Measurements from ENCODE around the gene SRXN1. TPM values are rescaled to one million over a fixed set of nuclear protein-coding genes. Genes with fewer than 3 reads are reported as not detected.

Gene SRXN1
- total RNA-seq, 2 donors from 2014 or later, result 19.4 to 30.2 TPM

DNA sequence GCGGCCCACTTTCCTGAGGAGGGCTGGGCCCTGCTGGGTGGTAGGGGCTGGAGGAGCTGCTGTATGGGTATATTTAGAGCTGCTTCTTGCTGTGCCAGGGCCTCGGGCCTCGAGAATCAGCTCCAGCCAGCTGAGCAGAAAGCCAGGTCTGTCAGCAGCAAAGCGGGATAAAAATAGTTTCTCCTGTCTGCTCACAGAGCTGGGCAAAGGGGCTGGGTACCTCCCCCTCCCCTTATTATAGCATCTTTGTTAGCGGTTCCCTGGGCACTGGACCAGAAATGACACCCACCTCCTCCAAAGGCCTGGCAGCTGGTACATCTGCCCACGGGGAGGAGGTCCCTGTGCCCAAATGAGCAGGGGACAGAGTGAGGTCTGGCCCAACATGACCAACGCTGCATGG is 16.6 kb upstream of the SRXN1 start:
- no peak for DNase-seq (ENCODE audit: low spot score)
- H3K4me1 Mint-ChIP-seq (ENCODE audit: low read depth in 2 of 2), result peaks cover 0 to 7% of the 10 kb centered on the region in 2 donors
- H3K9me3 Mint-ChIP-seq, result no peaks in the 10 kb centered on the region
- H3K4me3 Mint-ChIP-seq, result no peak overlapping the region
- no peak for ATAC-seq
- H3K27me3 Mint-ChIP-seq, result peaks cover 34 to 43% of the 10 kb centered on the region in 2 donors
- no peaks in the 10 kb centered on the region for H3K36me3 Mint-ChIP-seq
- H3K27ac Mint-ChIP-seq, result no peak overlapping the region

DNA sequence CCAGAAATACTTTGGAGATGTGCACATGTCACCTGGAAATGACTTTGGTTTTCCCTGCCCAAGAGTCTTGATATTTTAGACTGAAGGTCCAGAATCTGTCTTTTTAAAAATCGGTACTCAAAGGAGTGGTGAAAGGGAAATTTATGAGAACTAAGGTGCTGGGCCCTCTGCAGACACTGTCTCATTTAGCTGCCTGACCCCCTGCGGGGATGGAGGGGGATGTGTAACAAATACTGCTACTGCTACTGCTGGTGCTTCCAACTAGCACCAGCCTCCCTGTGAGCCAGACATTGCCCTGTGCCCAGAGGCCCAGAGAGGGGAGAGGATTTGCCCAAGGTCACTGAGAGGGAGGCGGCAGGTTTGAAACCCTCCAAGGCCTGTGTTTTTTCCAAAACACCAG is 15.6 kb upstream of the SRXN1 start:
- no peak overlapping the region for H3K4me3 Mint-ChIP-seq
- peaks cover 0 to 4% of the 10 kb centered on the region in 2 donors for H3K4me1 Mint-ChIP-seq (ENCODE audit: low read depth in 2 of 2)
- peaks cover 31 to 38% of the 10 kb centered on the region in 2 donors for H3K27me3 Mint-ChIP-seq
- no peaks in the 10 kb centered on the region for H3K36me3 Mint-ChIP-seq
- DNase-seq (ENCODE audit: low spot score) (no peak), ATAC-seq (no peak)
- no peak overlapping the region for H3K27ac Mint-ChIP-seq
- H3K9me3 Mint-ChIP-seq, result no peaks in the 10 kb centered on the region

DNA sequence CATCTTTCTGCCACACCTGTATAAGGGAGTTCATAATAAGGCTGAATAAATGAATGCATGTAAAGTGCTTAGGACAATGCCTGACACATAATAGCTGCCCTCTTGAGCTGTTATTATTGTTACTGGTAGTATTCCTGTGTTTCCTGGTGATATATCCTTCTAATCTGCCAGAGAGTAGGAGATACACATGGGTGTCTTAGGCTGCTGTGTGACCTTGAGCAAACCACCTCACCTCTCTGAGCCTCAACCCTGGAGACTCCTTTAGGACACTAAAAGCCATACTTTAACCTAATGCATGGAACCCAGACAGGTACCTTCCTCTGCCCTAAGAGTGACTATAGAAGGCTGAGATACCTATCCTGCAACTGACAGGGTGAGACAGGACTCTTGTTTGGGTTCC is 15.1 kb upstream of the SRXN1 start:
- no peaks in the 10 kb centered on the region for H3K36me3 Mint-ChIP-seq
- H3K27ac Mint-ChIP-seq, result no peak overlapping the region
- H3K4me3 Mint-ChIP-seq, result no peak overlapping the region
- no peaks in the 10 kb centered on the region for H3K9me3 Mint-ChIP-seq
- ATAC-seq (no peak), DNase-seq (ENCODE audit: low spot score) (no peak)
- H3K4me1 Mint-ChIP-seq (ENCODE audit: low read depth in 2 of 2), result peaks cover 2 to 7% of the 10 kb centered on the region in 2 donors
- peaks cover 31 to 43% of the 10 kb centered on the region in 2 donors for H3K27me3 Mint-ChIP-seq

DNA sequence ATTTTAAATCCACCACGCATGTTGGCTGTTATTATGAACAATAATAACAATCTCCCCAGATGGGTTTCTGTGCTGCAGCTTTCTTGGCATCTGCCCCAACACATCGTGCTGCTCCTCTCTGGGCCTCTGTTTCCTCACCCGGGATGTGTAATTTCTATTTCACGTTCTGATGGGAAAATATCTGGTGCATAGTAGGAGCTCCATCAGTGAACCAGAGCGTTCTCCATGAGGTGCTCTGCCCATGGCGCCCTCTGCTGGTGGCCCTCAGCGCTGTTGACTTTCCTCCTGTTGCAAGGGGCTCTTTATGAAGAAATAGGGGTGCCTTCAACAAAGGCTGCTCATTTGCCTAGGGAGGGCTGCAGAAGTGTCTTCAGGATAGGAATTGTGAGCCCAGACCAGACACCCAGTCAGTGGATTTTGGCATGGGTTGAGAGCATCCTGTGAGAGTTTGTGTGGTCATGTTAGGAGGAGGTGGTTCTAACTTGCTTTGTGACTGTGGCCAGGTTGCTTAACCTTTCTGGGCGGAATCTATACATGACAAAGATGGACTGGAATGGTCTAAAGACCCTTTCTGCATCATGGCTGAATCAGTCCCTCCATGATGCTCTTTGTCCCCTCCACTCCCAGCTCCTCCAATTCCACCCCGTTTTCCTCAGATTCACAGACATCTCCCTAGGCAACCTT is 14.5 kb upstream of the SRXN1 start:
- Mint-ChIP-seq H3K27ac (no peak overlapping the region), H3K36me3 (no peaks in the 10 kb centered on the region), H3K4me3 (no peak overlapping the region), H3K4me1 (ENCODE audit: low read depth in 2 of 2) (peaks cover 4 to 12% of the 10 kb centered on the region in 2 donors), H3K27me3 (peaks cover 36 to 48% of the 10 kb centered on the region in 2 donors), H3K9me3 (no peaks in the 10 kb centered on the region)
- DNase-seq (ENCODE audit: low spot score) (peak; percentile 81), ATAC-seq (no peak)

DNA sequence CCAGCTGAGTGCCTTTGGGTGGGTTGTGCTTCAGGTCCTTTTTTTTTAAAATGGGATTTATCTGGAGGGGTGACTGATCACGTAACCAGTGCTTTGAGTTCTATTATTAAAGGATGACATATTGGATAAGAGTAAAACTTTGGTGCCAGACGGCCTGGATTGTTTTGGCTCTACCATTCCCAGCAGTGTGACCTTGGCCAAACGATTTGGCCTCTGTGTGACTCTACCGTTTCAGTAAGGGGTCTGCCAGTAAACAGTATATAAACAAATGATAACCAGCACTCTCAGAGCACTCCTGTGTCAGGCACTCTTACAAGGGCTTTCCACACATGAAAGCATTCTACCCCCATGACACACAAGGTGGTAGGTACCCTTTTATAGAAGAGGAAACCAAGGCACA is 13.9 kb upstream of the SRXN1 start:
- DNase-seq (ENCODE audit: low spot score) (no peak), ATAC-seq (no peak)
- Mint-ChIP-seq H3K9me3 (no peaks in the 10 kb centered on the region), H3K4me3 (no peak overlapping the region), H3K27me3 (peaks cover 35 to 44% of the 10 kb centered on the region in 2 donors), H3K36me3 (no peaks in the 10 kb centered on the region), H3K27ac (no peak overlapping the region), H3K4me1 (ENCODE audit: low read depth in 2 of 2) (peaks cover 4 to 12% of the 10 kb centered on the region in 2 donors)

DNA sequence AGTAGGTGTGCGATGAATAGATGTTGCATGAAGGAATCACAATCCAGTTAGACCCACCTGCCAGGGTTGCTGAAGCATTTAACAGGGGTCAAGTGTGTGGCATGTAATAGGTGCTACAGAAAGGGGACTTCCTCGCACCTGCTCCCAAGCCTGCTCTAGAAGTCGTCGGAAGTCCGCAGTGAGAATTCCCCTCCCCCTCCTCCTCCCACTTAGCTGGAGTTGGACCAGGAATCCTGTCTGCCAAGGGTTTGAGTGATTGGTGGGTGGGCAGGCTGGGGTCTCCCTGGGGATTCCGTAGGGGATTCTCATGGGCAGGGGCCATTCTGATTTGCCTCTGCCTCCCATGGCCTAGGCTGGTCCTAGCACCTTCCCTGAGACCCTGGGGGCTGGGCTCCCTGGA is 12.3 kb upstream of the SRXN1 start:
- H3K4me1 Mint-ChIP-seq (ENCODE audit: low read depth in 2 of 2), result peaks cover 10 to 11% of the 10 kb centered on the region in 2 donors
- no peak for DNase-seq (ENCODE audit: low spot score)

DNA sequence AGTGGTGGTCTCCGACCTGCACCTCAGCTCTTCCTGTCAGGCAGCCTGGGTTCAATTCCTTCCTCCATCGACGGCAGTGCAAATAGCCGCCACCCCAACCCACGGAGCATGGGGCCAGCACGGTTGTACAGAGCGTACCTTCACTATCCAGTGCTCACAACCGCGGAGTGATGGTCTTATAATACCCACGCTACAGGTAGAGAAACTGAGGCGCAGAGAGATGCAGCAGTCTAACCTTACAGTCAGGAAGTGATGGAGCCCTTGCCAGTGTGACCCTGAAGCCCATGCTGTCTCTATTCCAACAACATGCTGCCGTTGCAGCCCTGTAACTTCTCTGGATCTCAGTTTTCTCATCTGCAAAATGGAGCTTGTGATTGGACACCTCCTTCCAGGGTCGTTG is 11.6 kb upstream of the SRXN1 start:
- Mint-ChIP-seq H3K27me3 (peaks cover 36 to 44% of the 10 kb centered on the region in 2 donors), H3K27ac (no peak overlapping the region), H3K4me3 (no peak overlapping the region), H3K36me3 (no peaks in the 10 kb centered on the region), H3K9me3 (no peaks in the 10 kb centered on the region), H3K4me1 (ENCODE audit: low read depth in 2 of 2) (peaks cover 10 to 11% of the 10 kb centered on the region in 2 donors)
- DNase-seq (ENCODE audit: low spot score) (no peak), ATAC-seq (no peak)

More for the DNA sequence above, 12.3 kb upstream of the SRXN1 start:
- no peak for ATAC-seq
- Mint-ChIP-seq H3K9me3 (no peaks in the 10 kb centered on the region), H3K4me3 (no peak overlapping the region), H3K27ac (no peak overlapping the region), H3K27me3 (peaks cover 36 to 44% of the 10 kb centered on the region in 2 donors), H3K36me3 (no peaks in the 10 kb centered on the region)

DNA sequence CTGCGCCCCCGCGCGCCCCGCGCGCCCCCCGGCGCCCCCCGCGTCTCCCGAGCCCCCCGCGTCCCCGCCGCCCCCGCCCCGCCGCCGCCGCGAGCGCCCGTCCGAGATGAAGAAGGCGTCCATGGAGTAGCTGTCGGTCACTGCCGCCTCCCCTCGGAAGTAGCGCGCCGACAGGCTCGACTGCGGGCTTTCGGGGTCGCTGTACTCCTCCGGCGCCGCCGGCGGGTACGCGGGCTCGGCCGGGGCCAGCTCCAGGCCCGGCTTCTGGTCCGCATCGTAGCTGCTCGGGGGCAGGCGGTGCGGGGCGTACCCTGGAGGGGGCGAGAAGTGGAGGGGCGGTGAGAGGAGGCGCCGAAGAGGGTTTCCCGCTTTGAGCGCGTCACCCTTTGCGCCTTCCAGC is 11.2 kb upstream of the SRXN1 start:
- H3K4me3 Mint-ChIP-seq, result no peak overlapping the region
- H3K27ac Mint-ChIP-seq, result no peak overlapping the region
- ATAC-seq (no peak), DNase-seq (ENCODE audit: low spot score) (no peak)
- H3K9me3 Mint-ChIP-seq, result no peaks in the 10 kb centered on the region
- peaks cover 39 to 44% of the 10 kb centered on the region in 2 donors for H3K27me3 Mint-ChIP-seq
- no peaks in the 10 kb centered on the region for H3K36me3 Mint-ChIP-seq
- H3K4me1 Mint-ChIP-seq (ENCODE audit: low read depth in 2 of 2), result peaks cover 10 to 11% of the 10 kb centered on the region in 2 donors

DNA sequence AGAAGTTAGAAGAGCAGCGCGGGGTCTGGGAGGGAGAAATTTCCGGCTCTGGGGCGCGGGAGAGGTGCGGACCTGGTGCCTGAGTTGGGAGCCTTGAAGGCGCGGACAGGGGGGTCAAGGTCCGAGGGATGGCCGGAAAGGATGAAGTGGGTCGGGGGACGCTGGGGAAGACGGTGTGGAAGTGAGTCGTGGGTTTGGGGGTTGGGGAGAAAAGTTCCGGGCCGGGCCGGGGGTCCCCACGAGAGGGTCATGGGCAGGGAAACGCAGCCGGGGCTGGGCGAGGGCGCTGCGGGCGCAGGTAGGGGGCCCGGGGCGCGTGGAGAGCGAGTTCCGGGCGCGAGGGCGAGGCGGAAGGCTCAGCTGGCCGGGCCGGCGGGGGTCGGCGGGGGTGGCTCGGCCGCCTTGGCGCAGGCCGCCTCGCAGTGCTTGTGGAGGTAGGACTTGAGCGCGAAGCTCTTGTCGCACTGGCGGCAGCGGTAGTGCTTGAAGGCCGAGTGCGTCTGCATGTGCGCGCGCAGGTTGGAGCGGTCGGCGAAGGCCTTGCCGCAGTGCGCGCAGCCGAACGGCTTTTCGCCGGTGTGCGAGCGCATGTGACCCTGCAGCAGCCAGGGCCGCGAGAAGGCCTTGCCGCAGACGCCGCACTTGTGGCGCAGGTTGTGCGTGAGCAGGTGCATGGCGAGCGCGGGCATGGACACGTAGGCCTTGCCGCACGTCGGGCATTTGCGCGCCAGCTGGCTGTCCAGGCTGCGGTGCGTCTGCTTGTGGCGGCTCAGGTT is 10.5 kb upstream of the SRXN1 start:
- H3K4me3 Mint-ChIP-seq, result no peak overlapping the region
- DNase-seq (ENCODE audit: low spot score) (no peak), ATAC-seq (peak in 1 of 2 donors; percentile 19)
- peaks cover 10 to 11% of the 10 kb centered on the region in 2 donors for H3K4me1 Mint-ChIP-seq (ENCODE audit: low read depth in 2 of 2)
- H3K9me3 Mint-ChIP-seq, result no peaks in the 10 kb centered on the region
- no peaks in the 10 kb centered on the region for H3K36me3 Mint-ChIP-seq
- peaks cover 43 to 50% of the 10 kb centered on the region in 2 donors for H3K27me3 Mint-ChIP-seq
- H3K27ac Mint-ChIP-seq, result no peak overlapping the region

DNA sequence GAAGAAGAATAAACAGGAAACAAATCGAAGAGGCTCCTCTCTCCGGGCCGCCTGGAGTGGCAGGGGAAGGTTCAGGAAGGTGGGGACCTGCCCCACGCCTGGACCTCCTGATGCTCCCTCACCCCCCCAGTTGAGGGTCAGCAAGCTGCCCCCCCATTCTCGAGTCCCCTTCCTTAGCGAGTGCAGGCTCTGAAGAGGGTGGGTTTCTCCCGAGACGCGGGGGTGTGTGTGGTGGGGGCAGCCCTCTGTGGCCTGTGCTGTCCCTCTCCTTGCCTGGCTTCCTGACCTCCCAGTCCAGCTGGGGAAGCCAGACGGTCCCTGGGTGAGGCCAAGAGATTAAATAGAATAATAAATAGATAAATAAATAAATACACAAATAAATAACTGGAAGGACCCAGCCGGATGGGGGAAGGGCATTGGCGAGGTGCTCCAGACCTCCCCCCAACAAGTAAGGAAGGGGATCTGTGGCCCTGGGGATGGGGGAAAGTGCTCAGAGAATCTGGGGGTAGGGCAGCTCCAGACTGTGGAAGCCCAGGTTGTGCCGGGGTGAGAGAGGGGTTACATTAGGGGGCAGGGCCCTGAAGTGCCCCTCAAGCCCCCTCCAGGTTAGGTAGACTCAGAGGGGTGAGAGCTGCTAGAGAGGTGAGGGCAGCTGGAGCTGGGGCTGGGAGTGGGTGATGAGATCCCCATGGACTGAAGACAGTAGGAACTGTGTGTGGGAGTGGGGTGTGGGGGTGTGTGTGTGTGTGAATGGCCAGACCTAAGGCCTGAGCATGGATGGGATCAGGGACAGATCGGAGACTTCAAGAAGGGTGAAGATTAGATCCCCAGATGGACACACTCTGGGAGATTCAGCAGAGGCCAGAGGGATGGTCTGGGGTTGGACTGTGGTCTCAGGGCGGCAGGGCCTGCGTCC is 9.5 kb upstream of the SRXN1 start:
- Mint-ChIP-seq H3K4me3 (no peak overlapping the region), H3K27me3 (peaks cover 48 to 59% of the 10 kb centered on the region in 2 donors), H3K36me3 (no peaks in the 10 kb centered on the region), H3K27ac (no peak overlapping the region), H3K9me3 (no peaks in the 10 kb centered on the region), H3K4me1 (ENCODE audit: low read depth in 2 of 2) (peaks cover 10 to 11% of the 10 kb centered on the region in 2 donors)
- peak; percentile 54 for DNase-seq (ENCODE audit: low spot score)
- ATAC-seq, result no peak

DNA sequence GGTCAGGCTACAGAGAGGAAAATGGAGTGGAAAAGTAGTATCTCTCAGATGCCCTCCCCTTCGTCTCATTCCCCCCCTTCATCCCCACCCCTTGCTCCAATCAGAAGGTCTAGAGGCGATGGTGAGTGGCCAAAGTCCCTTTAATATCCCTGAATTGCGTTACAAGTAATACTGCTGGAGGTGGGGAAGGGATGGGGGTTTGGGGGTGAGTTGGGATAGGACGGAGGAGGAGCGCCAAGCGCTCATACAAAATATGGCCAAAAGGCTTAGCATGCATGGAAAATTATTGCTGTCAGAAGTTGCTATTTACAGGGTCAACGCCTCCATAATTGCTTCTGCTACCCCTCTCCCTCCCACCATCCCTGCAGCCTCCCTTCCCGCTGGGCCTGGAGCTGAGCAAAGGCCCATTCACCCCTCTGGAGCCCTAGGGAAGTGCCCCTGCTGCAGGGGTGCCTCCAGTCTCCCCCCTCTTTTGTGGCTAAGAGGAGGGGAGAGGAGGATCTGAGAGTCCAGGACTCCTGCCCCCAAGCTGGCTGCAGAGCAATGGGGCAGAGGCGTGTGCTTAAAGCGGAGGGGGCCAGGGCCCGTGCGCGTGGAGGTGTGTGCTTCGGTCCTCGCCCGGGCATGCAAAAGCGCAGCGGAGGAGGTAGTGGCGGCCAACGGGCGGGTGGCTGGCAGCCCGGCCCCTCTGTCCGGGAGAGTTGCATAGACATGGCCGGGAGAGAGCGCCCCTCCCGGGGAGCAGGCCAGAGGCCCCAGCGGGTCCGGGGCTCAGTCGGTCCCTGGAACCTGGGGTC is 8.7 kb upstream of the SRXN1 start:
- no peaks in the 10 kb centered on the region for H3K9me3 Mint-ChIP-seq
- DNase-seq (ENCODE audit: low spot score) (peak; percentile 49), ATAC-seq (no peak)
- no peak overlapping the region for H3K27ac Mint-ChIP-seq
- H3K4me1 Mint-ChIP-seq (ENCODE audit: low read depth in 2 of 2), result peaks cover 10 to 11% of the 10 kb centered on the region in 2 donors
- peaks cover 48 to 53% of the 10 kb centered on the region in 2 donors for H3K27me3 Mint-ChIP-seq
- H3K36me3 Mint-ChIP-seq, result no peaks in the 10 kb centered on the region
- H3K4me3 Mint-ChIP-seq, result no peak overlapping the region

DNA sequence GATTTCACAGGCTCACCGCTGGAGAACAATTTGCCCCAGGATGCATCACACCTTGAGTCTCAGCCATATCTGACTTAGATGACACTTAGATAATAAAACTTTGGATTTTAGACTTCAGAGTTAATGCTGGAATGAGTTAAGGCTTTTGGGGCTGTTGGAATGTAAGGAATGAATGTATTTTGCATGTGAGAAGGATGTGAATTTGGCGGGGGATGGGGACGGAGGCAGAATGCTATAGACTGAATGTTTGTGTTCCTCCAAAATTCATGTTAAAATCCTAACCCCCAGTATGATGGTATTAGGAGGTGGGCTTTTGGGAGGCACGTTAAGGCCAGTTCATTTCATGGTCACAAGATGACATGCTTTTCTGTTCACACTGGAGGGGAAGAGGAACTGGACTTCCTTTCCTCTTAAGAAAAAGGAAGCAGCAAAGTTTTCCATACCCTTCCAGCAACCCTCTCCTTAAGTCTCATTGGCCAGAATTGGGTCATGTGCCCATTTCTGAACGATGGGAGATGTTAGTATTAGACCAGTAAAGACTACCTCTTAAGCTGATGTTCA is 5.8 kb upstream of the SRXN1 start:
- H3K27ac Mint-ChIP-seq, result no peak overlapping the region
- no peaks in the 10 kb centered on the region for H3K9me3 Mint-ChIP-seq
- H3K27me3 Mint-ChIP-seq, result peaks cover 38 to 43% of the 10 kb centered on the region in 2 donors
- peaks cover 16 to 17% of the 10 kb centered on the region in 2 donors for H3K4me1 Mint-ChIP-seq (ENCODE audit: low read depth in 2 of 2)
- H3K36me3 Mint-ChIP-seq, result no peaks in the 10 kb centered on the region
- H3K4me3 Mint-ChIP-seq, result no peak overlapping the region
- DNase-seq (ENCODE audit: low spot score), result no peak
- ATAC-seq, result no peak

DNA sequence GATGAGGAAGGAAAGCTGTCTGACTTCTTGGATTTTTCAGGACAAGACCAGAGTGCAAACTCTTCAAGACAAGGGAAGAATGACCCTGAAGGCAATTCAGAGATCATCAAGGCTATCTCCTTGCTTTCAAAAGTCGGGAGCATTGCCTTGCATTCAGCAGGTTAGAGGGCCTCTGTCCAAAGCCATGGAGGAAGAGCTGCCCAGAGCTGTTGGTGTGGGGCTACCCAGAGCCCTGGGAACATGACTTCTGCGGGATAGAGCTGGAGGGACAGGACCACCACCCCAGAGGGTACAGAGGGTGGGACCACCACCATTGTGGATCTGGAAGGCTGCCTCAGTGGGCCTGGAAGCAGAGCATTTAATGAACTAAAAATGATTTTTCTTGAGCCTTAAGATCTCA is 5.2 kb upstream of the SRXN1 start:
- Mint-ChIP-seq H3K36me3 (no peaks in the 10 kb centered on the region), H3K9me3 (no peaks in the 10 kb centered on the region), H3K4me3 (no peak overlapping the region), H3K4me1 (ENCODE audit: low read depth in 2 of 2) (peaks cover 17 to 18% of the 10 kb centered on the region in 2 donors), H3K27me3 (peaks cover 35 to 42% of the 10 kb centered on the region in 2 donors), H3K27ac (no peak overlapping the region)
- no peak for DNase-seq (ENCODE audit: low spot score)
- ATAC-seq, result no peak

All from natural killer cell treated with Interleukin-12 subunit alpha and Interleukin-12 subunit beta and Interleukin-15 and Interleukin-18, amount 100 ng/mL, for 72 hours (primary cell).